ENCODE data around the gene CLEC17A.

DNA sequence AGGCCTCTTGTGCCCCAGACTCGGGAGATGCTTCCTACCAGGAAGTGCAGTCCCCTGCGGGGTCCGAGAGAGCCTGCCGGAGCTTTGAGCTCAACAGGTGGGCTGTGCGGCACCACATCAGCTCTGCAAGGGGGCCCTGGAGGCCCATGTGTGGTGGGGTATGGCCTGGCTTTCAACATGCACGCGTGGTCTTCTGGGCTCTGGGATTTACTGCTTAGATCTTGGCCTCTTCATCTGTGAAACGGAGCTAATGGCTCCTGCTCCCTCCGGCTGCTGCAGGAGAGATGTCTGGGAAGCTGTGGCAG, 29.0 kb upstream of the CLEC17A start:
- no peak for TF ChIP-seq ZBTB7A (tag by site-specific recombination; IDR thresholded peaks at IDR 0.05; ENCODE audit: low read depth)
- TF ChIP-seq, protein P1, sequence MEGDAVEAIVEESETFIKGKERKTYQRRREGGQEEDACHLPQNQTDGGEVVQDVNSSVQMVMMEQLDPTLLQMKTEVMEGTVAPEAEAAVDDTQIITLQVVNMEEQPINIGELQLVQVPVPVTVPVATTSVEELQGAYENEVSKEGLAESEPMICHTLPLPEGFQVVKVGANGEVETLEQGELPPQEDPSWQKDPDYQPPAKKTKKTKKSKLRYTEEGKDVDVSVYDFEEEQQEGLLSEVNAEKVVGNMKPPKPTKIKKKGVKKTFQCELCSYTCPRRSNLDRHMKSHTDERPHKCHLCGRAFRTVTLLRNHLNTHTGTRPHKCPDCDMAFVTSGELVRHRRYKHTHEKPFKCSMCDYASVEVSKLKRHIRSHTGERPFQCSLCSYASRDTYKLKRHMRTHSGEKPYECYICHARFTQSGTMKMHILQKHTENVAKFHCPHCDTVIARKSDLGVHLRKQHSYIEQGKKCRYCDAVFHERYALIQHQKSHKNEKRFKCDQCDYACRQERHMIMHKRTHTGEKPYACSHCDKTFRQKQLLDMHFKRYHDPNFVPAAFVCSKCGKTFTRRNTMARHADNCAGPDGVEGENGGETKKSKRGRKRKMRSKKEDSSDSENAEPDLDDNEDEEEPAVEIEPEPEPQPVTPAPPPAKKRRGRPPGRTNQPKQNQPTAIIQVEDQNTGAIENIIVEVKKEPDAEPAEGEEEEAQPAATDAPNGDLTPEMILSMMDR (tag by site-specific recombination; IDR thresholded peaks at IDR 0.05): no peak
- no peak for TF ChIP-seq ZNF610 (tag by site-specific recombination; IDR thresholded peaks at IDR 0.05; ENCODE audit: borderline replicate concordance)
- TF ChIP-seq ZFP41 (tag by site-specific recombination; IDR thresholded peaks at IDR 0.05; ENCODE audit: borderline replicate concordance): no peak
- TF ChIP-seq MZF1 (tag by site-specific recombination; IDR thresholded peaks at IDR 0.05; ENCODE audit: borderline replicate concordance): no peak
- TF ChIP-seq ZBTB21 (tag by site-specific recombination; IDR thresholded peaks at IDR 0.05): no peak
- no peak for TF ChIP-seq MEIS1 (CRISPR knock-in tag; IDR thresholded peaks at IDR 0.05; ENCODE audit: borderline replicate concordance)
- TF ChIP-seq GLI2 (tag by site-specific recombination; IDR thresholded peaks at IDR 0.05; ENCODE audit: borderline replicate concordance, low read depth): no peak
- TF ChIP-seq, protein P2, sequence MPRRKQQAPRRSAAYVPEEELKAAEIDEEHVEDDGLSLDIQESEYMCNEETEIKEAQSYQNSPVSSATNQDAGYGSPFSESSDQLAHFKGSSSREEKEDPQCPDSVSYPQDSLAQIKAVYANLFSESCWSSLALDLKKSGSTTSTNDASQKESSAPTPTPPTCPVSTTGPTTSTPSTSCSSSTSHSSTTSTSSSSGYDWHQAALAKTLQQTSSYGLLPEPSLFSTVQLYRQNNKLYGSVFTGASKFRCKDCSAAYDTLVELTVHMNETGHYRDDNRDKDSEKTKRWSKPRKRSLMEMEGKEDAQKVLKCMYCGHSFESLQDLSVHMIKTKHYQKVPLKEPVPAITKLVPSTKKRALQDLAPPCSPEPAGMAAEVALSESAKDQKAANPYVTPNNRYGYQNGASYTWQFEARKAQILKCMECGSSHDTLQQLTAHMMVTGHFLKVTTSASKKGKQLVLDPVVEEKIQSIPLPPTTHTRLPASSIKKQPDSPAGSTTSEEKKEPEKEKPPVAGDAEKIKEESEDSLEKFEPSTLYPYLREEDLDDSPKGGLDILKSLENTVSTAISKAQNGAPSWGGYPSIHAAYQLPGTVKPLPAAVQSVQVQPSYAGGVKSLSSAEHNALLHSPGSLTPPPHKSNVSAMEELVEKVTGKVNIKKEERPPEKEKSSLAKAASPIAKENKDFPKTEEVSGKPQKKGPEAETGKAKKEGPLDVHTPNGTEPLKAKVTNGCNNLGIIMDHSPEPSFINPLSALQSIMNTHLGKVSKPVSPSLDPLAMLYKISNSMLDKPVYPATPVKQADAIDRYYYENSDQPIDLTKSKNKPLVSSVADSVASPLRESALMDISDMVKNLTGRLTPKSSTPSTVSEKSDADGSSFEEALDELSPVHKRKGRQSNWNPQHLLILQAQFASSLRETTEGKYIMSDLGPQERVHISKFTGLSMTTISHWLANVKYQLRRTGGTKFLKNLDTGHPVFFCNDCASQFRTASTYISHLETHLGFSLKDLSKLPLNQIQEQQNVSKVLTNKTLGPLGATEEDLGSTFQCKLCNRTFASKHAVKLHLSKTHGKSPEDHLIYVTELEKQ (tag by site-specific recombination; IDR thresholded peaks at IDR 0.05; ENCODE audit: borderline replicate concordance): no peak
- TF ChIP-seq, protein P3, sequence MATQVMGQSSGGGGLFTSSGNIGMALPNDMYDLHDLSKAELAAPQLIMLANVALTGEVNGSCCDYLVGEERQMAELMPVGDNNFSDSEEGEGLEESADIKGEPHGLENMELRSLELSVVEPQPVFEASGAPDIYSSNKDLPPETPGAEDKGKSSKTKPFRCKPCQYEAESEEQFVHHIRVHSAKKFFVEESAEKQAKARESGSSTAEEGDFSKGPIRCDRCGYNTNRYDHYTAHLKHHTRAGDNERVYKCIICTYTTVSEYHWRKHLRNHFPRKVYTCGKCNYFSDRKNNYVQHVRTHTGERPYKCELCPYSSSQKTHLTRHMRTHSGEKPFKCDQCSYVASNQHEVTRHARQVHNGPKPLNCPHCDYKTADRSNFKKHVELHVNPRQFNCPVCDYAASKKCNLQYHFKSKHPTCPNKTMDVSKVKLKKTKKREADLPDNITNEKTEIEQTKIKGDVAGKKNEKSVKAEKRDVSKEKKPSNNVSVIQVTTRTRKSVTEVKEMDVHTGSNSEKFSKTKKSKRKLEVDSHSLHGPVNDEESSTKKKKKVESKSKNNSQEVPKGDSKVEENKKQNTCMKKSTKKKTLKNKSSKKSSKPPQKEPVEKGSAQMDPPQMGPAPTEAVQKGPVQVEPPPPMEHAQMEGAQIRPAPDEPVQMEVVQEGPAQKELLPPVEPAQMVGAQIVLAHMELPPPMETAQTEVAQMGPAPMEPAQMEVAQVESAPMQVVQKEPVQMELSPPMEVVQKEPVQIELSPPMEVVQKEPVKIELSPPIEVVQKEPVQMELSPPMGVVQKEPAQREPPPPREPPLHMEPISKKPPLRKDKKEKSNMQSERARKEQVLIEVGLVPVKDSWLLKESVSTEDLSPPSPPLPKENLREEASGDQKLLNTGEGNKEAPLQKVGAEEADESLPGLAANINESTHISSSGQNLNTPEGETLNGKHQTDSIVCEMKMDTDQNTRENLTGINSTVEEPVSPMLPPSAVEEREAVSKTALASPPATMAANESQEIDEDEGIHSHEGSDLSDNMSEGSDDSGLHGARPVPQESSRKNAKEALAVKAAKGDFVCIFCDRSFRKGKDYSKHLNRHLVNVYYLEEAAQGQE (tag by site-specific recombination; IDR thresholded peaks at IDR 0.05): no peak
- TF ChIP-seq ZNF274 (IDR thresholded peaks at IDR 0.05; ENCODE audit: low read length): no peak
- TF ChIP-seq ZNF274 (tag by site-specific recombination; IDR thresholded peaks at IDR 0.05; ENCODE audit: borderline replicate concordance): no peak
- TF ChIP-seq, protein P4, sequence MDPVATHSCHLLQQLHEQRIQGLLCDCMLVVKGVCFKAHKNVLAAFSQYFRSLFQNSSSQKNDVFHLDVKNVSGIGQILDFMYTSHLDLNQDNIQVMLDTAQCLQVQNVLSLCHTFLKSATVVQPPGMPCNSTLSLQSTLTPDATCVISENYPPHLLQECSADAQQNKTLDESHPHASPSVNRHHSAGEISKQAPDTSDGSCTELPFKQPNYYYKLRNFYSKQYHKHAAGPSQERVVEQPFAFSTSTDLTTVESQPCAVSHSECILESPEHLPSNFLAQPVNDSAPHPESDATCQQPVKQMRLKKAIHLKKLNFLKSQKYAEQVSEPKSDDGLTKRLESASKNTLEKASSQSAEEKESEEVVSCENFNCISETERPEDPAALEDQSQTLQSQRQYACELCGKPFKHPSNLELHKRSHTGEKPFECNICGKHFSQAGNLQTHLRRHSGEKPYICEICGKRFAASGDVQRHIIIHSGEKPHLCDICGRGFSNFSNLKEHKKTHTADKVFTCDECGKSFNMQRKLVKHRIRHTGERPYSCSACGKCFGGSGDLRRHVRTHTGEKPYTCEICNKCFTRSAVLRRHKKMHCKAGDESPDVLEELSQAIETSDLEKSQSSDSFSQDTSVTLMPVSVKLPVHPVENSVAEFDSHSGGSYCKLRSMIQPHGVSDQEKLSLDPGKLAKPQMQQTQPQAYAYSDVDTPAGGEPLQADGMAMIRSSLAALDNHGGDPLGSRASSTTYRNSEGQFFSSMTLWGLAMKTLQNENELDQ (tag by site-specific recombination; IDR thresholded peaks at IDR 0.05; ENCODE audit: low read depth): no peak
- no peak for TF ChIP-seq ZNF837 (tag by site-specific recombination; IDR thresholded peaks at IDR 0.05)
